Nephron progenitor cell (in vitro differentiated cells): Measurements from ENCODE around the gene DDX20.
A peak's percentile ranks its signal among the peaks of the same experiment; 100 is the strongest.
"Not testable (repeated sequence)": the region's sequence is repeated elsewhere in the genome, so short reads cannot be mapped to it uniquely, and the experiment has no call there.

ENCODE experiments used
- DNase-seq: peaks from one replicate; pipeline ENCODE4 v3.0.0; 2021
- H3K27ac Mint-ChIP-seq: 2 replicates; pipeline ENCODE4 v1.8.0; 2021; ENCODE audit warnings: mild to moderate bottlenecking, moderate library complexity, mixed read lengths
- H3K27me3 Mint-ChIP-seq: 2 replicates; pipeline ENCODE4 v1.8.0; 2021; ENCODE audit warnings: mild to moderate bottlenecking, low read depth, mixed read lengths; ENCODE audit not compliant: poor library complexity
- H3K36me3 Mint-ChIP-seq: 2 replicates; pipeline ENCODE4 v1.8.0; 2021; ENCODE audit warnings: low read depth, mixed read lengths
- H3K4me1 Mint-ChIP-seq: 2 replicates; pipeline ENCODE4 v1.8.0; 2021; ENCODE audit warnings: mixed read lengths
- H3K4me3 Mint-ChIP-seq: 2 replicates; pipeline ENCODE4 v1.8.0; 2021; ENCODE audit warnings: mild to moderate bottlenecking, moderate library complexity, mixed read lengths
- H3K9me3 Mint-ChIP-seq: 2 replicates; pipeline ENCODE4 v1.8.0; 2021; ENCODE audit warnings: mild to moderate bottlenecking, moderate library complexity, mixed read lengths
- CTCF ChIP-seq: fragments of 200-600 bp; sonication (generic); IDR thresholded peaks from 2 replicates; pipeline ENCODE4 v1.5.0; 2021; ENCODE audit warnings: antibody characterized with exemption

The DDX20 gene

GRCh38 chr1:111738436-111739193 lies 17.1 kb upstream of the DDX20 start:
- H3K27me3 Mint-ChIP-seq, result peaks cover 35% of the 10 kb centered on the region
- no peaks in the 10 kb centered on the region for H3K9me3 Mint-ChIP-seq
- H3K4me1 Mint-ChIP-seq, result peaks cover 11% of the 10 kb centered on the region
- H3K4me3 Mint-ChIP-seq, result peak overlapping the region; percentile 89
- no peak for TF ChIP-seq CTCF
- peak; percentile 69 for DNase-seq
- H3K36me3 Mint-ChIP-seq, result no peaks in the 10 kb centered on the region
- peak overlapping the region; percentile 92 for H3K27ac Mint-ChIP-seq

GRCh38 chr1:111739194-111739924 lies 16.3 kb upstream of the DDX20 start, which contains the start of gene INKA2:
INKA2 (minus strand) TSS chr1:111739395; CDS start chr1:111739242, 153 bp downstream.
- Mint-ChIP-seq H3K27ac (peak within 1 kb of the TSS; percentile 92), H3K9me3 (no peaks in the 10 kb centered on the region), H3K4me3 (peak within 1 kb of the TSS; percentile 89), H3K4me1 (peaks cover 11% of the 10 kb centered on the region), H3K27me3 (peaks cover 41% of the 10 kb centered on the region), H3K36me3 (no peaks in the 10 kb centered on the region)
- no peak for TF ChIP-seq CTCF
- DNase-seq, result peak; percentile 86

GRCh38 chr1:111739925-111740765 lies 15.6 kb upstream of the DDX20 start:
- Mint-ChIP-seq H3K9me3 (no peaks in the 10 kb centered on the region), H3K27me3 (peaks cover 46% of the 10 kb centered on the region), H3K27ac (peak overlapping the region; percentile 86), H3K4me3 (peak overlapping the region; percentile 89), H3K36me3 (no peaks in the 10 kb centered on the region), H3K4me1 (peaks cover 11% of the 10 kb centered on the region)
- peak; percentile 73 for DNase-seq
- TF ChIP-seq CTCF, result no peak

GRCh38 chr1:111742292-111742691 lies 13.4 kb upstream of the DDX20 start:
- not testable (repeated sequence) for DNase-seq, H3K36me3 Mint-ChIP-seq, H3K9me3 Mint-ChIP-seq, H3K27ac Mint-ChIP-seq, H3K4me3 Mint-ChIP-seq
- H3K4me1 Mint-ChIP-seq, result peaks cover 16% of the 10 kb centered on the region
- peaks cover 49% of the 10 kb centered on the region for H3K27me3 Mint-ChIP-seq

GRCh38 chr1:111742938-111743549 lies 12.7 kb upstream of the DDX20 start:
- no peak for TF ChIP-seq CTCF
- DNase-seq, result no peak
- no peak overlapping the region for H3K27ac Mint-ChIP-seq
- no peaks in the 10 kb centered on the region for H3K36me3 Mint-ChIP-seq
- no peaks in the 10 kb centered on the region for H3K9me3 Mint-ChIP-seq
- H3K27me3 Mint-ChIP-seq, result peaks cover 46% of the 10 kb centered on the region
- peaks cover 23% of the 10 kb centered on the region for H3K4me1 Mint-ChIP-seq
- no peak overlapping the region for H3K4me3 Mint-ChIP-seq
